Vagina (tissue), 2 donors: ENCODE measurements around the gene SPATA6.

Experiments used
- POLR2A ChIP-seq, 2 donors: fragments of 450-650 bp; IDR thresholded peaks; one replicate each; pipeline ENCODE4 v1.6.1; 2017; ENCODE audit warnings: antibody characterized with exemption in 2 of 2, mild to moderate bottlenecking in 2 of 2, moderate library complexity in 2 of 2
- TF ChIP-seq, protein P1 (sequence below), 3 experiments: fragments of 450-650 bp in 2 of 3; fragments of 200-600 bp in 1 of 3; sonication (generic) in 1 of 3; IDR thresholded peaks; one replicate each; pipeline ENCODE4 v1.5.1; 2017 to 2019; ENCODE audit warnings: antibody characterized with exemption in 3 of 3, mild to moderate bottlenecking in 2 of 3, moderate library complexity in 2 of 3

DNA sequence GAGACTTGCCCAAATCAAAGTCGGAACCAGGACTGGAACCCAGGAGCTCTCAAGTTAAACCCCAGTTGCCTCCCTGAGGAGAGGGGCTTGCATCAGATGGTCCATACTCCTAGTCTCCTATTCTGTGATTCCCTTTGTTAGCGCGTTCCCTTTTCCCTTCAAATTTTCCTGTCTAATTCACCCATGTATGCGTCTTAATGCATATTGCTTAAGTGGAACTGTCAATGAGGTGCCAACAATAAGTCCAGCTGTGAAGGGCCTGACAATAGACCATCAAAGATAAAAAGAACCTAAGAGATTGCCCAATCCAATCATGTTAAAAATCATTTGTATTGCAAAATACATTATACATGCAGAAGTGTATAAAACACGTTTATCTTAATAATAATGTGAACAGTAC lies 634 bp upstream of the SPATA6 start:
- TF ChIP-seq POLR2A (IDR thresholded peaks at IDR 0.05) = no peak
- TF ChIP-seq, protein P1, sequence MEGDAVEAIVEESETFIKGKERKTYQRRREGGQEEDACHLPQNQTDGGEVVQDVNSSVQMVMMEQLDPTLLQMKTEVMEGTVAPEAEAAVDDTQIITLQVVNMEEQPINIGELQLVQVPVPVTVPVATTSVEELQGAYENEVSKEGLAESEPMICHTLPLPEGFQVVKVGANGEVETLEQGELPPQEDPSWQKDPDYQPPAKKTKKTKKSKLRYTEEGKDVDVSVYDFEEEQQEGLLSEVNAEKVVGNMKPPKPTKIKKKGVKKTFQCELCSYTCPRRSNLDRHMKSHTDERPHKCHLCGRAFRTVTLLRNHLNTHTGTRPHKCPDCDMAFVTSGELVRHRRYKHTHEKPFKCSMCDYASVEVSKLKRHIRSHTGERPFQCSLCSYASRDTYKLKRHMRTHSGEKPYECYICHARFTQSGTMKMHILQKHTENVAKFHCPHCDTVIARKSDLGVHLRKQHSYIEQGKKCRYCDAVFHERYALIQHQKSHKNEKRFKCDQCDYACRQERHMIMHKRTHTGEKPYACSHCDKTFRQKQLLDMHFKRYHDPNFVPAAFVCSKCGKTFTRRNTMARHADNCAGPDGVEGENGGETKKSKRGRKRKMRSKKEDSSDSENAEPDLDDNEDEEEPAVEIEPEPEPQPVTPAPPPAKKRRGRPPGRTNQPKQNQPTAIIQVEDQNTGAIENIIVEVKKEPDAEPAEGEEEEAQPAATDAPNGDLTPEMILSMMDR (IDR thresholded peaks at IDR 0.05) = no peak
